ENCODE measurements around the gene DPP6.

DPP6 gene

DNA sequence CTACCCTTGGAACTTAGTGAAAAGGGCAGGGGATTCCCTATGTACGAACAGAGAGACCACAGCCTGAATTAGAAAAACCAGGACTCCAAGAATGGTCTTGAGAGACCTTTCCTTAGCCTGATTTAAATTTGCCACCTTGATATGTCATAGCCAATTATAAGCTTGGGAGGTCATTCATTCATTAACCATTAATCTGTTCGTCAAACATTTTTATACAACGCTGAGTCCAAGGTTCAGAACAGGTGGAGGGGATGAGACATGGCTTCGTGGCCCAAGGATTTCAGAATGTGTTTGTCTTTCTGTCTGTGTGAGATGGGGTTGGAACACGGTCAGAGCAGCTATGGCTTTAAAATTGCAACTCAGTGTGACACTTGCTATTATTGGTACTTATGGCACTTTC lies 792.8 kb downstream of the DPP6 start:
- DNase-seq, result no peak

DNA sequence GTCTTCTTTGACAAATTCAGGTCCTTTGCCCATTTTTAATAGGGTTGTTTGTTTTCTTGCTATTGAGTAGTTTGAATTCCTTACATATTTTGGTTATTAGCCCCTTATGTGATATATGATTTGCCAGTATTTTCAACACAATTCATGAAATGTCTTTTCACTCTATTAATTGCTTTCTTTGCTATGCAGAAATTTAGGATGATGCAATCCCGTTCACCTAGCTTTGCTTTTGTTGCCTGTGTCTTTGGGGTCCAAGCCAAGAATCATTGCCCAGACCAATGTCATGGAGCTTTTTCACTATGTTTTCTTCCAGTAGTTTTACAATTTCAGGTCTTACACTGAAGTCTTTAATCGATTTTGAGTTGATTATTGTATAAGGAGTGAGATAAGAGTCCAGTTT lies 796.3 kb downstream of the DPP6 start:
- no peak for DNase-seq

DNA sequence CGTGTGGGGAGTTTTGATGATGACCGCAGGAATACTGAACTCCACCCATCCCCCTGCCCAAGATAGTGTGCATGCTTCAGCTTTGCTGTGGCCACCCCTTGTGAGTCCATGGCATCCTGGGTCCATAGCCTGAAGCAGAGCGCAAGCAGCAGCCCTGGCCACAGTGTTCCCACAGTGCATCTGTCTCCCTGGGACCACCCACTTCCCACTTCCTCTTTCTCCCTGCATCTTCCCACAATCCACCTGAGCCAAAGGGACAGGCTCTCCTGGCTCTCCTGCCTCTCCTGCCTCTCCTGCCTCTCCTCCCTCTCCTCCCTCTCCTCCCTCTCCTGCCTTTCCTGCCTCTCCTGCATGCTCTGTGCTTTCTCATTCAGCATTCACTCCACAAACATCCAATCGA lies 800.0 kb downstream of the DPP6 start:
- DNase-seq, result no peak

- DNase-seq, result no peak
Observed at GRCh38 chr7:154853063-154853726, 801.0 kb downstream of the DPP6 start.

DNA sequence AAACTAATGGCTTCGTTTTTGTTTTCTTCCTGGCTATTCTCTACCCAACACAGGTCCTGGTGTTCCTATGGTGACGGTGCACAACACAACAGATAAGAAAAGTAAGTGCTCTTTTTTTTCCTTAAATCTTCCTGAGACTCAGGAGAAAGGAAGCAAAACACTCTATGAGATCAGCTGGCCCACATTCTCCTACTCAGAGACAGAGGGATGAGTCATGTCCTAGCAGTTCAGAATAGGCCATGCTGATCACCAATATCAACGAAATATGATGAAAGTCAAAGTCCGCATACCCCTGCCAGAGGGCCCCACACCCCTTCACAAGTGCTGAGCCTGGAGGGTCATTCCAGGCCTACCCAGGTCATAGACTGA lies 801.5 kb downstream of the DPP6 start:
- DNase-seq, result no peak

GRCh38 chr7:154854836-154855235 lies 802.6 kb downstream of the DPP6 start:
- DNase-seq, result no peak

DNA sequence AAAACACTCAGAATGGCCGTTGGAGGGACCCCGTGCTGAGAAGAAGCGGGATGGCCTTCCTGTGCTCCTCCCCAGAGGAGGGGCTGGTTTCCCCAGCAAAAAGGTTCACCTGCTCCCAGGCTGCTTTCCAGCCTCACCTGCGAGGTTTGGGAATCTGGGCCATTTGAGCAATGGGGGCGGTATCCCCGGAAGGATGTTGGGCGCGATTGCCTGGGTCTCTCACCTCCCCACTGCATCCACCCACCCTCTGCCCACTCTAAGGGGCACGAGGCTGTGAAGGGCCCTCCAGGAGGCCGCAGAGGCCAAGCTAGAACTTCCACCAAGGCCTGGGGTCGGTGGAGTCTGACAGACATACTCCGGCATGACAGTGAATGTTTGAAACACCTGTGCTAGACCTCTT lies 803.2 kb downstream of the DPP6 start:
- no peak for DNase-seq

DNA sequence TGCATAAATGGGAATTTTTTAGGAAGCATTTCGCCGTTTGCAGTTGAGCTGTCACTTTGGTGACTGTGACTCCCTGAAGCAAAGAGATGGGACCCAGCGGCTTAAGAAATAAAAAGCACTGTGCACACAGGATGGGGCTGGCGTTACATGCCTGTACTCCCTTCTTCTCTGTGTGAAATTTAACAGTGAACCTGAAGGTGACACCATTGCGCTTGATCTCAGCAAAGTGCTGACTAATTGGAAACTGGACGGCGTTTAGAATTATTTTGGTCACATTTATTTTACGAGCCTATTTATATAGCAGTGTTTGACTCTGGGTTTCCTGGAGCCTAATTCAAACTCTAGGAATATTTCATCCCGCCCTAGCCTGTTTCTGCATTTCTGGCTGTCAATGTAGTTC lies 804.5 kb downstream of the DPP6 start:
- DNase-seq, result no peak

DNA sequence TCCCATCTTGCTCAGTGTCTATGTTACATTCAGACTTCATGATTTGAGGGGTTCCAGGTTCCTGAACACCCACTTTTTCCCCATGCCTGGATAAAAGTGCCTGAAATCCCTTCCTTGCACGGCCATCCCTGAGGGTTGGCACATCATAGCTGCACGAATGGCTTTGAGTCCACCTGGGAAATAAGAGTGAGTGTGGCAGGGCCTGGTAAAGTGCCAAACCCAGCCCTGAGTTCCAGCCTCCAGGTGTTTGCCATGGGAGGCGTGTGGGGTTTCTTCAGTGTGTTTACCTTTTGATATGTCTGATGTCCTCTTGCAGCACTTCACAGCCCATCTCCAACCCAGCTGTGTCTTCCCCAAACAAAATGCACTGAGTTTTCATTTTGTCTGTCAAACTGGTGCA lies 805.0 kb downstream of the DPP6 start:
- DNase-seq, result no peak

DNA sequence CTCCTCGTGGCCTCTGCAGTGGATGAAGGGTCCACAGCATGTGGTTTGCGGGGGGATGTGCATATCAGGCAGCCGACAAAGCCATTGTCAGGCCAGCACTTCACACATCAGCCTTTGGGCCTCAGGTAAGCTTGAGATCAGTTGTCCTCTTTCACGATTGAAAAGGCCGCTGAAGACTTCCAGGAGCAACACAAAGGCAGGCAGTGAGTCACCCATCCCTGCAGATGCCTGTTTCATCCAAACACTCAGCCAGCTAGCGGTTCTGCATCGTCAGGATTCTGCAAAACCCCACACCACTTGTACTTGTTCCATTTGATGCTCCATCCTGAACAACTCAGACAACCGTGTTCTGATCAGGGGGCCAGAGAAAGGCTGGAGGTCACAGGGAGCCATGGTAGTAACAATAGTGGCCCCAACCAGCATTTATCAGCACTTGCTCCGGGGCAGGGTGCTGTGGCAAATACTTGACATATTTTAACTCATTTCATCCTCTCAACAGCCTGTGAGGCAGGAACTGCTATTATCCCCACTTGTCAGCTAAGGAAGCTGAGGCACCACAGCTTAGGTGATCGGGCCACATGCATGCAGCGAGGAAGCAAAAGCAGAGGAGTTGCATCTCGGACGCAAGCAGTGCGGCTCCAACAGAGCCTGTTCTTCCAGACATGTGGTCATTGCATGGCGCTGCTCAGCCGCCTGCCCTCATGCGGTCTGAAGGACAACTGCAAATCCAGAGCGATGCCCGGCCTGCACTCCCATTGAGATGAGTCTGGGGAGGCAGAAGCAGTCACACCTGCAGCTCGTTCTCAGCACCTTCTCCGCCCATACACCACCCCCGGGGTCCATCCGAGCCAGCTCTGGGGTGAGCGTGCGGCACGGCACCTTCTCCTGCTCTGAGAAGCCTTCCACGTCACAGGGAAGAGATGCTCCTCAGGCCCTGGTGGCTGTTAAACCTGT lies 805.8 kb downstream of the DPP6 start:
- no peak for DNase-seq

GRCh38 chr7:154858836-154859537 lies 806.8 kb downstream of the DPP6 start:
- DNase-seq, result no peak

GRCh38 chr7:154859747-154860620 lies 807.8 kb downstream of the DPP6 start:
- DNase-seq, result no peak

DNA sequence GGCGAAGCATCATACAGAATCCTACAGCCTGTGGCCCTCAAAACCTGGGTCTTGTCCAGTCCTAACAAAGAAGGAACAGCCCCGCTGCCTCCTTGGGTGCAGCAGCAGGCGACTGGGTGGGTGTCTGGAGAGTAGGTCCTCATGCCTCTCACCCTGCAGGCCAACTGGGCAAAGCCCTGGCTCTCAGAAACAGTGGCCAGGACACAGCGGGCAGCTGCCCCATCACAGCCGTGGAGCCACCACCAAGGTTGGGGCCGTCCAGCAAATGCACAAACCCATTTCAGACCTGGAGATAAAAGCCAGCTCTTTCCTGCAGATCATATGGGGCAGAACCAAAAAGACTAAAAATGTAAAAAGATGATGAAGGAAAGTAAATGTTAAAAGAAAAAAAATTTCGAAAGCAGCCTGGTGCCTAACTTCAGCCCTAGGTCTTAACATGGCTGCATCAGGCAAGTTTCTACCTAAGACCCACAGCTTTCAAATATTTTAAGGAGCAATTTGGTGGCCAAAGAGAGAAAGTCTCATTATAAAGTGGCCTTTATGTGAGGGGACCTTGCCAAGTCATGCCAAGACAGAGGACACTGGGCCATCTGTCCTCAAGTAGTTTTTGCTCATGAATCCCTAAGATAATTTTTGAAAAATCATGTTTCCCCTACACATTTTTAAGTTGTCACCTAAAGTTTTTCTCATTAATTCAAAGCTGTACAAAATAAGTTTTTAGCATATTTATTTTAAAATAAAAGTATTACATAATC lies 808.6 kb downstream of the DPP6 start:
- no peak for DNase-seq

- no peak for DNase-seq
Observed at GRCh38 chr7:154861589-154861988, 809.4 kb downstream of the DPP6 start.

DNA sequence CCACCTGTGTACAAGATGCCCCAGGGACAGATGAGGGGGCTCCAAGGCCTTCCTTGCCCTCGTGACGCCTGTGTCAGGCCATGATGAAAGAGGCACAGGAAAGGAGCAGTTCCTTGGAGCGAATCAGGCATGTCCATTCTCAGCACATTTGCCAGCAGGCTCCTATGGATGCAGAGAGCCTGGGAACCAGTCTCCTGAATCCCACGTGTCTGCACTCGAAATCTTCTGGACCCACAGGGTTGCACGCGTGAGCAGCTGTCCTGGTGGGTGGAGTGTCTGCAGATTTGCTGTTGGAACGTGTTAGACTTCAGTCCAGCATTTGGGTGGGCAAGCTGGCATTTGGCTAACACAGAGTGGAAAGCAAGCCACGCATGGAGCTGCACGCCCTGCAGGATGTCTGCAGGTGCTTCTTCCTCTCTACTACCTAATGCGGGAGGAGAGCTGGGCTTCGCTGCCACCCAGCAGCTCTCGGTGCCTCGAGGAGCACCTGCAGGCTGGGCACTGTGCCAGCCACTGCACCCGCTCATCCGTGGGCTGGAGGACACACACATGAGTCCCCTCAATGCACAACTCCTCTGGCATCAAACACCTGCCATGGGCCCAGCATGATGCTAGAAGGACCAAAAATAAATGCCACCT lies 810.1 kb downstream of the DPP6 start:
- DNase-seq, result no peak

DNA sequence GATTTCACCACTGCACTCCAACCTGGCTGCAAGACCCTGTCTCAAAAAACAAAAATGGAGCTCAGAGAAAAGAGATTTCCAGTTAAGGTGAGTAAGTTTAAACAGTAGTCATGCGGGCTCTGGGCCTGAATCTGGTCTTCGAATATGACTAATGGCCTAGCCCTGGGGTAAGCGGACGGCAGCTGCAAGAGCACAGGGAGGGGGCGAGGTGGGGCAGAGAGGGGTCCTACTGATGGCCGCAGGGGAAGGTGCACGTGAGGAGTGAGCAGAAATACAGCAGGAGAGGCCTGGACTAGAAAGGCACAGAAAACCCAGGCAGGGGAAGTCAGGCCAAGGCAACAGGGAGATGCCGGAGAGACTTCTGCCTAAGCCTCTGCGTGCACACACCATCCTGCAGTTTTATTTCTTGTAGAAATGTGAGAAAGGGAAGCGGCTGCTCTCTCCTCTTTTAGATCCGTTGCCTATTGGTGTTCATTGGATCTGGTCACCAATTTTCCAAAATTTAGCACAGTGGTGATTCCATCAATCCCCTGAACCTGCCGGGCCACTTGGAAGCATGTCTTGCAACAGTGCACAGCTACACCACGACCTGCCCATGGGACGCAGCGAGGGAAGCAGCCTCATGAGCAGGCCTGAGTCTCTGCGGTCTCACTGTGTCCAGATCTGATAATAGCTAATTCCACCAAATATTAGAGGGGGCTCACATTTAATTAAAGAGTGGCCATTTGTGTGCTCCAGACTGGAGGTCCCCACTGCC lies 811.7 kb downstream of the DPP6 start:
- DNase-seq, result no peak

- DNase-seq, result no peak
Observed at GRCh38 chr7:154864523-154864891, 812.3 kb downstream of the DPP6 start.

DNA sequence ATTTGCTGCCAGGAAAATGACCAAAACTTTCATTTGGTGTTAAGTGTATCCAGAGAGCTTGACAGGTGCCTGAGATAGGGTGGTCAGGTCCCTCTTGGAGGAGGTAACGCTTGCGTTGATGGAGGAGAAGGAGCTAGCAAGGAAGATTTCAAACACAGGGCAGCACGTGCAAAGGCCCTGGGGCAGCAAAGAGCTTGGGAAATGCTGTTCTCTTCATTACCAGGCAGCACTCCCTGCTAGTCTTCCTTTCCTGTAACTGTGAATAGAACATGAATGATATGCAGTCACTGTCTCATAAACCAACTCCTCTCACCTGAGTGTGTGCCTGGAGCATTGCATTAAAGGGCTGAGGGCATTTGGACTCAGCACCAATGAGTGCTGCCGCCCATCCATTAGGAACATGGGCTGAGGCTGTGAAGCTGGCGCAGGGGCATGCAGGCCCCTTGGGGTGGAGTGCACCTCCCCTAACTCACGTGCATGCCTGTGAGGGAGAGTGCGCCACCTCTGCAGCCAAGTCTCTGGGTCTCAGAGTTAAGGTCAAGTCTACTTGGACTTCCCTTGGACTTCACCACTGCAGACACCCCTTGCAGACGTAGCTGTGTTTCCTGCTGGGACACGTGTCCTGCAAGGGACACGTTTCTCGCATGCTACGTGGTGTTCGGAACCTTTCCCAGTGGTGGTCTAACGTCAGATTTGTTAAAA lies 813.9 kb downstream of the DPP6 start:
- no peak for DNase-seq

DNA sequence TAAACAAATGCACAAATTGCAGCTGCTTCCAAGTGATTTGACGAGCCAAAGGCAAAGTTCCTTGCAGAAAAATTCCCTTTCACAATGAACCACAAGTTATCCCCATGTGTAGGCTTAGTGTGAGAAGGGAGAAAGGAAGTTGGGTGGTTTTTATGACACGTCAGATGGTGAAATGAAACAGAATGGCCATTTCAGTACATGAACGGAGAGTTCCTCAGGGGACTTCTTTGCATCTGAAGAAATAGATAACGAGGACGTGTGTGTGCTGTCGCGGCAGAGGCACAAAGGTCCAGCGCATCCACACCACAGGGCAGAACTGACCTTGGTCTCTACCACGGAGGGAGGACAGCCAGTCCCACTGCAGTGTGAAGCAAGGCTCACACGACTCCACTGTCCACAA lies 814.9 kb downstream of the DPP6 start:
- no peak for DNase-seq

- DNase-seq, result no peak
Observed at GRCh38 chr7:154868921-154869320, 816.7 kb downstream of the DPP6 start.

All from NCI-H1436 treated with DMSO at 0.1 percent for 48 hours (cell line).